ENCODE results near the gene IMMP2L. TPM values are rescaled to one million over a fixed set of nuclear protein-coding genes. Genes with fewer than 3 reads are reported as not detected.
A peak's percentile ranks its signal among the peaks of the same experiment; 100 is the strongest.

The IMMP2L gene
- total RNA-seq, 2 experiments from 2014 or later, result 8.9 to 18.7 TPM

- ATAC-seq (ENCODE audit: poor library complexity), result no peak
- peaks cover 10 to 14% of the 10 kb centered on the region in 2 experiments for H3K9me3 ChIP-seq (ENCODE audit: control insufficient read depth in 1 of 2, insufficient read depth in 1 of 2, low read length in 2 of 2)
- Mint-ChIP-seq H3K4me1 (ENCODE audit: low read depth) (no peaks in the 10 kb centered on the region), H3K4me3 (no peak overlapping the region), H3K36me3 (ENCODE audit: low read depth) (no peaks in the 10 kb centered on the region), H3K27ac (no peak overlapping the region), H3K27me3 (peaks cover 25% of the 10 kb centered on the region), H3K9me3 (peaks cover 11% of the 10 kb centered on the region)
- H3K4me3 ChIP-seq (ENCODE audit: low read length), result no peak overlapping the region
- TF ChIP-seq CTCF (IDR thresholded peaks at IDR 0.05), result no peak
- no peak for DNase-seq
- no peak overlapping the region for H3K27ac ChIP-seq (ENCODE audit: low read depth in 1 of 2, low read length in 2 of 2)
- H3K4me1 ChIP-seq (ENCODE audit: insufficient read depth, low read length), result no peaks in the 10 kb centered on the region
- POLR2A ChIA-PET, result no interaction called here
- H3K36me3 ChIP-seq (ENCODE audit: insufficient read depth, low read length), result no peaks in the 10 kb centered on the region
- H3K27me3 ChIP-seq (ENCODE audit: control insufficient read depth in 1 of 2, insufficient read depth in 2 of 2, low read length in 2 of 2), result peaks cover 0 to 4% of the 10 kb centered on the region in 2 experiments
- intact Hi-C loops (cut with DNase I, micrococcal nuclease), result loop anchor here in 1 of 2 experiments (5.0 to 10.0 kb wide), 2 partner anchors 464 to 629 kb away; no protein-coding TSS in a partner anchor
- CTCF ChIA-PET, result no interaction called here
These were observed 6.1 kb upstream of the IMMP2L start for GRCh38 chr7:111568419-111568818.

DNA sequence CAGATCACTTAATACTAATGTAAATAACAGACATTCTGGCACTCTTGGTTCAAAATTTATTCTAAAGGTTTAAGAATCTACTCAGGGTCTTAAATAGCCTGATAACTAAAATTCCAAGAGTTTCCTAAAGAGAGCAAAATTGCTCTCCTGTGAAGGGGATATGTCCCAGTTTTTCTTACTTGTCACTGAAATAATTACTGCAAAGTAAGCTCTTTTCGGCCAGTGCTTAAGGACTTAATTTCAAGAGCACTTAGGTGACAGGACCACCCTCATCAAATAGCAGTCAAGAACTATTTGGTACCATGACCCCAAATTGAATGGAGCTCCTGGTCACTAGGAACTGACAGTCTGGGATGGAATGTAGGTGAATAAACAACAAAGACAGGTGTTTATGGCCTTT is 1.8 kb upstream of the IMMP2L start:
- Mint-ChIP-seq H3K9me3 (no peaks in the 10 kb centered on the region), H3K27ac (peak overlapping the region; percentile 50), H3K4me1 (ENCODE audit: low read depth) (peaks cover 32% of the 10 kb centered on the region), H3K4me3 (peak overlapping the region; percentile 97), H3K27me3 (peaks cover 15% of the 10 kb centered on the region), H3K36me3 (ENCODE audit: low read depth) (no peaks in the 10 kb centered on the region)
- H3K4me1 ChIP-seq (ENCODE audit: insufficient read depth, low read length), result peaks cover 19% of the 10 kb centered on the region
- ChIA-PET CTCF (no interaction called here), POLR2A (no interaction called here)
- H3K36me3 ChIP-seq (ENCODE audit: insufficient read depth, low read length), result no peaks in the 10 kb centered on the region
- no peak overlapping the region for H3K4me3 ChIP-seq (ENCODE audit: low read length)
- H3K27me3 ChIP-seq (ENCODE audit: control insufficient read depth in 1 of 2, insufficient read depth in 2 of 2, low read length in 2 of 2), result peaks cover 0 to 4% of the 10 kb centered on the region in 2 experiments
- intact Hi-C loops (cut with DNase I, micrococcal nuclease), result loop anchor here in 1 of 2 experiments (5.0 to 10.0 kb wide), 5 partner anchors 459 to 1553 kb away; partner anchors contain the start of genes DOCK4, IFRD1, SMIM30 and ZNF277
- no peak for TF ChIP-seq CTCF (IDR thresholded peaks at IDR 0.05)
- H3K27ac ChIP-seq (ENCODE audit: low read depth in 1 of 2, low read length in 2 of 2), result no peak overlapping the region
- no peak for ATAC-seq (ENCODE audit: poor library complexity)
- DNase-seq, result no peak
- no peaks in the 10 kb centered on the region for H3K9me3 ChIP-seq (ENCODE audit: control insufficient read depth in 1 of 2, insufficient read depth in 1 of 2, low read length in 2 of 2)

- POLR2A ChIA-PET, result interaction anchor here (1.3 to 1.6 kb wide), 4 partner anchors 468 to 1378 kb away, joined by 3 to 16 read pairs (median 4); partner anchors contain the start of gene IFRD1
These were observed 713 bp downstream of the IMMP2L start for GRCh38 chr7:111561654-111561903.

More at GRCh38 chr7:111561654-111561903, 713 bp downstream of the IMMP2L start:
- H3K36me3 Mint-ChIP-seq (ENCODE audit: low read depth), result peaks cover 11% of the 10 kb centered on the region
- DNase-seq, result peak in 1 of 14 experiments; percentile 25
- Histone ChIP-seq H3K36me3 (ENCODE audit: insufficient read depth, low read length) (peaks cover 7% of the 10 kb centered on the region), H3K4me3 (ENCODE audit: low read length) (peak overlapping the region; percentile 68), H3K9me3 (ENCODE audit: control insufficient read depth in 1 of 2, insufficient read depth in 1 of 2, low read length in 2 of 2) (no peaks in the 10 kb centered on the region), H3K27me3 (ENCODE audit: control insufficient read depth in 1 of 2, insufficient read depth in 2 of 2, low read length in 2 of 2) (no peaks in the 10 kb centered on the region), H3K4me1 (ENCODE audit: insufficient read depth, low read length) (peaks cover 19% of the 10 kb centered on the region), H3K27ac (ENCODE audit: low read depth in 1 of 2, low read length in 2 of 2) (peak overlapping the region in 1 of 2 donors; percentile 72)
- intact Hi-C loops (cut with DNase I, micrococcal nuclease), result loop anchor here in 1 of 2 experiments (2.0 to 10.0 kb wide), 6 partner anchors 457 to 1556 kb away; partner anchors contain the start of genes DOCK4, IFRD1, SMIM30 and ZNF277
- peak overlapping the region; percentile 77 for H3K4me3 Mint-ChIP-seq
- H3K4me1 Mint-ChIP-seq (ENCODE audit: low read depth), result peaks cover 43% of the 10 kb centered on the region
- peak overlapping the region; percentile 93 for H3K27ac Mint-ChIP-seq
- CTCF ChIA-PET, result no interaction called here
- H3K9me3 Mint-ChIP-seq, result no peaks in the 10 kb centered on the region
- TF ChIP-seq CTCF (IDR thresholded peaks at IDR 0.05), result no peak
- ATAC-seq (ENCODE audit: poor library complexity), result no peak
- H3K27me3 Mint-ChIP-seq, result peaks cover under 1% of the 10 kb centered on the region
